C4-2B (cell line): ENCODE results near the gene CDHR2.

Source experiments
- ZFX ChIP-seq: fragments of 450-650 bp; IDR thresholded peaks from 2 replicates; pipeline ENCODE4 v1.6.1; 2017
- TF ChIP-seq, protein P1 (sequence below): fragments of 450-650 bp; conservative IDR thresholded peaks from 2 replicates; pipeline ENCODE4 v1.5.1; 2017; ENCODE audit warnings: mild to moderate bottlenecking

DNA sequence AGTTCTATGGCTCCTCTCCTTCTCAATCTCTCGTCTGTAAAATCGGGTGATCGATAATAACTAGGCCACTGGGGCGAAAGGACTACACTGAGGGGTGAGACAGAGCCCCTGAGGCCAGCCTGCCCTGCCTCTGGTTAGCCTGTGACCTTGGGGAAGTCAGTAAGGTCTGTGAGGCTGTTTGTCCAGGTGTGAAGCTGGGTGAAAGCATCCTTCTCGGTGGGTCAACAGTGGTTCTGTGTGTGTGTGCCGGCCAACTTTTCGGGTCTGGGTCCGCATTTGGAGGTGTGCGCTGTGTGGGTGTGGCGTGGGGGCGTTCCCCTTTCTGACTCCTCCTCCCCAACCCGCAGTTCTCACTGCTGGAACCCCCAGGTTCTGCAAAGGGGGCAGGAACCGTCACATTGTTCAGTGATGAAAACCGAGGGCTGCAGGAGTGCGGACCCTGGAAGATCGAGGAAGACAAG is 7.0 kb upstream of the CDHR2 start:
- TF ChIP-seq, protein P1, sequence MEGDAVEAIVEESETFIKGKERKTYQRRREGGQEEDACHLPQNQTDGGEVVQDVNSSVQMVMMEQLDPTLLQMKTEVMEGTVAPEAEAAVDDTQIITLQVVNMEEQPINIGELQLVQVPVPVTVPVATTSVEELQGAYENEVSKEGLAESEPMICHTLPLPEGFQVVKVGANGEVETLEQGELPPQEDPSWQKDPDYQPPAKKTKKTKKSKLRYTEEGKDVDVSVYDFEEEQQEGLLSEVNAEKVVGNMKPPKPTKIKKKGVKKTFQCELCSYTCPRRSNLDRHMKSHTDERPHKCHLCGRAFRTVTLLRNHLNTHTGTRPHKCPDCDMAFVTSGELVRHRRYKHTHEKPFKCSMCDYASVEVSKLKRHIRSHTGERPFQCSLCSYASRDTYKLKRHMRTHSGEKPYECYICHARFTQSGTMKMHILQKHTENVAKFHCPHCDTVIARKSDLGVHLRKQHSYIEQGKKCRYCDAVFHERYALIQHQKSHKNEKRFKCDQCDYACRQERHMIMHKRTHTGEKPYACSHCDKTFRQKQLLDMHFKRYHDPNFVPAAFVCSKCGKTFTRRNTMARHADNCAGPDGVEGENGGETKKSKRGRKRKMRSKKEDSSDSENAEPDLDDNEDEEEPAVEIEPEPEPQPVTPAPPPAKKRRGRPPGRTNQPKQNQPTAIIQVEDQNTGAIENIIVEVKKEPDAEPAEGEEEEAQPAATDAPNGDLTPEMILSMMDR, result no peak
- no peak for TF ChIP-seq ZFX
